CD4-positive, alpha-beta memory T cell (primary cell): ENCODE results near the gene CELSR1. TPM values are rescaled to one million over a fixed set of nuclear protein-coding genes. Genes with fewer than 3 reads are reported as not detected.

Experiments used
- CTCF ChIA-PET: fragments of 350-600 bp; sonication (Branson Sonifier 250); formaldehyde crosslinking; loops from one replicate; lab custom pipeline; 2021; ENCODE audit warnings: inconsistent platforms; ENCODE audit not compliant: partially characterized antibody; lab: Charles Lee
- POLR2A ChIA-PET: fragments of 350-600 bp; sonication (Branson Sonifier 250); formaldehyde crosslinking; loops from one replicate; lab custom pipeline; 2021; ENCODE audit not compliant: partially characterized antibody; lab: Charles Lee
- DNase-seq, 5 donors: peaks; one replicate each; pipeline versions ENCODE4 v3.0.0 to v3.0.0-alpha.2; 2020 to 2022; ENCODE audit warnings: mixed read lengths in 1 of 5
- H3K27ac ChIP-seq: one replicate; pipeline ENCODE4 v1.7.0; 2013; ENCODE audit warnings: low read depth, low read length
- H3K27me3 ChIP-seq: 2 replicates; pipeline ENCODE4 v1.7.0; 2013; ENCODE audit warnings: mild to moderate bottlenecking, low read length, moderate library complexity; ENCODE audit not compliant: insufficient read depth
- H3K36me3 ChIP-seq: 2 replicates; pipeline ENCODE4 v1.7.0; 2013; ENCODE audit warnings: mild to moderate bottlenecking, low read length, moderate library complexity; ENCODE audit not compliant: insufficient read depth
- H3K4me1 ChIP-seq: 2 replicates; pipeline ENCODE4 v1.7.0; 2013; ENCODE audit warnings: mild to moderate bottlenecking, low read length, moderate library complexity; ENCODE audit not compliant: insufficient read depth
- H3K4me3 ChIP-seq, 2 donors: one replicate each; pipeline ENCODE4 v1.7.0; 2013; ENCODE audit warnings: low read length in 2 of 2, mild to moderate bottlenecking in 1 of 2
- H3K9me3 ChIP-seq, 2 donors: one replicate each; pipeline ENCODE4 v1.7.0; 2013; ENCODE audit warnings: low read length in 2 of 2, control low read depth in 1 of 2; ENCODE audit not compliant: control insufficient read depth in 1 of 2
- H3K27ac Mint-ChIP-seq, 7 donors: one replicate each; pipeline ENCODE4 v1.8.0; 2020 to 2021; ENCODE audit warnings: mixed read lengths in 7 of 7, mild to moderate bottlenecking in 6 of 7, inconsistent platforms in 3 of 7, moderate library complexity in 3 of 7
- H3K27me3 Mint-ChIP-seq, 2 donors: one replicate each; pipeline ENCODE4 v1.8.0; 2020 to 2021; ENCODE audit warnings: mixed read lengths in 2 of 2
- H3K36me3 Mint-ChIP-seq, 2 donors: one replicate each; pipeline ENCODE4 v1.8.0; 2020 to 2021; ENCODE audit warnings: mixed read lengths in 2 of 2, inconsistent platforms in 1 of 2, mild to moderate bottlenecking in 1 of 2
- H3K4me1 Mint-ChIP-seq, 4 donors: one replicate each; pipeline ENCODE4 v1.8.0; 2020 to 2021; ENCODE audit warnings: mixed read lengths in 4 of 4, mild to moderate bottlenecking in 1 of 4
- H3K4me3 Mint-ChIP-seq, 8 donors: one replicate each; pipeline ENCODE4 v1.8.0; 2020 to 2021; ENCODE audit warnings: mixed read lengths in 8 of 8, mild to moderate bottlenecking in 7 of 8, moderate library complexity in 6 of 8, inconsistent platforms in 3 of 8
- H3K9me3 Mint-ChIP-seq, 8 donors: one replicate each; pipeline ENCODE4 v1.8.0; 2020 to 2021; ENCODE audit warnings: mixed read lengths in 8 of 8, mild to moderate bottlenecking in 5 of 8, inconsistent platforms in 3 of 8, moderate library complexity in 1 of 8
- intact Hi-C: fragments of 100-400 bp; cut with micrococcal nuclease; formaldehyde crosslinking; loops from one replicate; pipeline ENCODE4 v1.15.1; 2023
- polyA plus RNA-seq, 2 donors: library from polyadenylated mRNA; unstranded; fragments of 300-500 nt; fragmentation: Illumina TruSeq; gene quantifications; one replicate each; pipeline ENCODE4 v1.2.3, GENCODE V29; 2021
- total RNA-seq, 2 experiments: library from RNA; stranded (reverse); gene quantifications; one replicate each; pipeline ENCODE4 v1.2.3, GENCODE V29; 2021

CELSR1 gene
- total and polyA plus RNA-seq, 4 experiments from 2014 or later: 0.47 to 1.1 (median 0.81) TPM

DNA sequence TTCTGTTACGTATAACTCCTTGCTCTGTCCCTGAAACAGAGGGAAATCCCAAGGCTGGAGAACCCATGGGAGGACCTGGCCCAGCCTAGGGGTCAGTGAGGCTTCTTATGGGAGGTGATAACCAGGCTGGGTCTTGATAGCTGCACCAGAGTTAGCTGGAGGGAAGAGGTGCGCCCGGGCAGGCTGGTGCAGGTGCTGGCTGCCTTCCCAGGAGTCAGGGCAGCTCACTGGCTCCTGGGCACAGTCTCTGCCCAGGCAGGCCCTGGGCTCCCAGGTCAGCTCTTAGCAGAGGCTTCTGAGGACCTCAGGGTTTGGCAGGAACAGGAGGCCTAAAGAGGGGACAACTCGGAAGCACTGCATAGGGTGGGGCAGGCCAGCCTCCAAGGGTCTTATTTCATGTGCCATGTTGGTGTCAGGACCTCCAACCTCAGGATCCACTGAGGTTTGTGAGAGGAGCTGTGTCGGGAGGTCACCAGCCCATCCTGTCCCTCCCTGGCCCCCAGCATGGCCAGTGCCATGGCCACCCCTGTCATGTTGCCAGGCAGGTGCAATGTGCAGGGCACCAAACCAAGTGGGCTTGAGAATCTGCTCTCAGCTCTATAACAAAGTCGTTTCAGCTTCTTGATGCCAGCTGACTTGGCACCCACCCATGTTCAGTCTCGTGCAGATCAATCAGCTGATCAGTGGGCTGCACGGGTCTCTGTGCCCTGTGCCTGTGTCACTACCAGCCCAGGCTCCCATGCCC, 20.5 kb upstream of the CELSR1 start:
- no peak overlapping the region for H3K4me3 Mint-ChIP-seq
- Histone ChIP-seq H3K27me3 (no peaks in the 10 kb centered on the region), H3K9me3 (peaks cover 0 to 4% of the 10 kb centered on the region in 2 donors), H3K4me1 (no peaks in the 10 kb centered on the region), H3K4me3 (no peak overlapping the region), H3K27ac (no peak overlapping the region), H3K36me3 (no peaks in the 10 kb centered on the region)
- ChIA-PET POLR2A (no interaction called here), CTCF (interaction anchor here (1.0 kb wide), 1 partner anchor 190 kb away, joined by 3 read pairs; no protein-coding TSS in a partner anchor)
- H3K9me3 Mint-ChIP-seq: peaks cover 0 to 15% (median 8%) of the 10 kb centered on the region in 8 donors
- H3K27ac Mint-ChIP-seq: no peak overlapping the region
- peaks cover 1 to 3% of the 10 kb centered on the region in 2 donors for H3K27me3 Mint-ChIP-seq
- no peak for DNase-seq
- intact Hi-C loops: no loop called here
- no peaks in the 10 kb centered on the region for H3K4me1 Mint-ChIP-seq
- peaks cover 0 to 5% of the 10 kb centered on the region in 2 donors for H3K36me3 Mint-ChIP-seq

GRCh38 chr22:46556775-46557174, 19.4 kb upstream of the CELSR1 start:
- H3K4me3 ChIP-seq: no peak overlapping the region
- H3K4me1 ChIP-seq: no peaks in the 10 kb centered on the region
- DNase-seq: no peak
- no peak overlapping the region for H3K27ac Mint-ChIP-seq
- H3K36me3 Mint-ChIP-seq: peaks cover 0 to 5% of the 10 kb centered on the region in 2 donors
- H3K9me3 Mint-ChIP-seq: peaks cover 0 to 15% (median 8%) of the 10 kb centered on the region in 8 donors
- H3K36me3 ChIP-seq: no peaks in the 10 kb centered on the region
- POLR2A ChIA-PET: no interaction called here
- H3K27me3 ChIP-seq: no peaks in the 10 kb centered on the region
- intact Hi-C loops: no loop called here
- CTCF ChIA-PET: interaction anchor here (1.0 kb wide), 1 partner anchor 189 kb away, joined by 3 read pairs; no protein-coding TSS in a partner anchor
- H3K27ac ChIP-seq: no peak overlapping the region
- no peak overlapping the region for H3K4me3 Mint-ChIP-seq
- no peaks in the 10 kb centered on the region for H3K4me1 Mint-ChIP-seq
- peaks cover 0 to 4% of the 10 kb centered on the region in 2 donors for H3K9me3 ChIP-seq
- peaks cover 3 to 4% of the 10 kb centered on the region in 2 donors for H3K27me3 Mint-ChIP-seq

DNA sequence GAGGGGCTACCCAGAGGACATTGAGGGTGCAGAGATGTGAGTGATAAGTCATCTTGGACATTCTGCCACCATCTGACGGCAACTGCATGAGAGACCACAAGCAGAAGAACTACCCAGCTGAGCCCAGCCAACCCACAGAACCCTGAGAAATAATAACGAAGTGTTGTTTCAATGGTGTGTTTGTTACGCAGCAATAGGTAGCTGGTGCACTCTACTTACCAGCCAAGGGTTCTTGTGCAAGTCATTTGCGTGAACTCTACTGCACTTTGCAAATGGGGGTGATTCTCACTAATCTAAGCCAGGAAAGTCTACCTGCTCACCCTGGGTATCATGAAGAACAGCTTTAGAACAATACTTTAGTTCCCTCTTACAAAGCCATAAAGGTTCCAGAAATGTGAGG, 15.8 kb upstream of the CELSR1 start:
- H3K36me3 ChIP-seq: no peaks in the 10 kb centered on the region
- Mint-ChIP-seq H3K4me1 (no peaks in the 10 kb centered on the region), H3K9me3 (peaks cover 0 to 15% (median 8%) of the 10 kb centered on the region in 8 donors), H3K36me3 (peaks cover 0 to 5% of the 10 kb centered on the region in 2 donors), H3K27ac (no peak overlapping the region), H3K4me3 (no peak overlapping the region), H3K27me3 (peaks cover 4 to 5% of the 10 kb centered on the region in 2 donors)
- POLR2A ChIA-PET: no interaction called here
- no peaks in the 10 kb centered on the region for H3K4me1 ChIP-seq
- H3K9me3 ChIP-seq: peaks cover 0 to 4% of the 10 kb centered on the region in 2 donors
- H3K27ac ChIP-seq: no peak overlapping the region
- no peak for DNase-seq
- CTCF ChIA-PET: interaction anchor here (1.2 kb wide), 1 partner anchor 10 kb away, joined by 7 read pairs; no protein-coding TSS in a partner anchor
- H3K4me3 ChIP-seq: no peak overlapping the region
- intact Hi-C loops: no loop called here
- H3K27me3 ChIP-seq: no peaks in the 10 kb centered on the region

DNA sequence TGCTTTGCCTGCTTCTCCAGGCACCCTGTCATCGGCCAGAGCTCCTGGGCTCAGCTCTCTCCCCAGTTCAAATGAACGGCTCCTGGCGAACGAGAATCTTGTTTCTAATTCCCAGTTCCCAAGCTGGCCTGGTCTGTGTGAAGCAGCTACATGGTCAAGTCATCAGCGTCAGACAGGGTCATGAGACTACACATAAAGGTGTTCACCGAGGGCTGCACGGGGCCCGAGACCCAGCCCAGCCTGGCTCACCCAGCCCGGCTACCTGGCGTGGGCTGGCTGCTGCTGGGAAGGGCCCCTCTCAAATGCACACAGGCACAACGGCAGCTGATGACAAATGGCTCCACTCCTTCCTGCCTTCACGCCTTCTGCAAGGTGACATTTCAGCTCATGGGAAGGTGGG, 14.6 kb upstream of the CELSR1 start:
- H3K27me3 ChIP-seq: no peaks in the 10 kb centered on the region
- intact Hi-C loops: no loop called here
- H3K4me3 Mint-ChIP-seq: no peak overlapping the region
- H3K4me1 ChIP-seq: no peaks in the 10 kb centered on the region
- H3K27ac ChIP-seq: no peak overlapping the region
- no peak overlapping the region for H3K27ac Mint-ChIP-seq
- peaks cover 4 to 5% of the 10 kb centered on the region in 2 donors for H3K27me3 Mint-ChIP-seq
- ChIA-PET CTCF (interaction anchor here (1.3 to 1.4 kb wide), 2 partner anchors 11 to 431 kb away, joined by 3 to 4 read pairs; no protein-coding TSS in a partner anchor), POLR2A (no interaction called here)
- no peaks in the 10 kb centered on the region for H3K36me3 ChIP-seq
- no peaks in the 10 kb centered on the region for H3K4me1 Mint-ChIP-seq
- H3K9me3 Mint-ChIP-seq: peaks cover 0 to 13% (median 6%) of the 10 kb centered on the region in 8 donors
- no peak overlapping the region for H3K4me3 ChIP-seq
- peaks cover 0 to 5% of the 10 kb centered on the region in 2 donors for H3K36me3 Mint-ChIP-seq
- peaks cover 0 to 4% of the 10 kb centered on the region in 2 donors for H3K9me3 ChIP-seq
- no peak for DNase-seq

GRCh38 chr22:46551321-46551720, 13.9 kb upstream of the CELSR1 start:
- H3K27ac Mint-ChIP-seq: no peak overlapping the region
- Histone ChIP-seq H3K4me1 (no peaks in the 10 kb centered on the region), H3K27me3 (no peaks in the 10 kb centered on the region), H3K27ac (no peak overlapping the region), H3K9me3 (no peaks in the 10 kb centered on the region), H3K36me3 (no peaks in the 10 kb centered on the region), H3K4me3 (no peak overlapping the region)
- intact Hi-C loops: no loop called here
- DNase-seq: no peak
- H3K9me3 Mint-ChIP-seq: peaks cover 0 to 7% (median 2%) of the 10 kb centered on the region in 8 donors
- peaks cover 4 to 5% of the 10 kb centered on the region in 2 donors for H3K27me3 Mint-ChIP-seq
- no peaks in the 10 kb centered on the region for H3K36me3 Mint-ChIP-seq
- CTCF ChIA-PET: interaction anchor here (1.3 to 1.4 kb wide), 2 partner anchors 12 to 430 kb away, joined by 3 to 4 read pairs; no protein-coding TSS in a partner anchor
- POLR2A ChIA-PET: no interaction called here
- H3K4me1 Mint-ChIP-seq: no peaks in the 10 kb centered on the region
- H3K4me3 Mint-ChIP-seq: no peak overlapping the region

DNA sequence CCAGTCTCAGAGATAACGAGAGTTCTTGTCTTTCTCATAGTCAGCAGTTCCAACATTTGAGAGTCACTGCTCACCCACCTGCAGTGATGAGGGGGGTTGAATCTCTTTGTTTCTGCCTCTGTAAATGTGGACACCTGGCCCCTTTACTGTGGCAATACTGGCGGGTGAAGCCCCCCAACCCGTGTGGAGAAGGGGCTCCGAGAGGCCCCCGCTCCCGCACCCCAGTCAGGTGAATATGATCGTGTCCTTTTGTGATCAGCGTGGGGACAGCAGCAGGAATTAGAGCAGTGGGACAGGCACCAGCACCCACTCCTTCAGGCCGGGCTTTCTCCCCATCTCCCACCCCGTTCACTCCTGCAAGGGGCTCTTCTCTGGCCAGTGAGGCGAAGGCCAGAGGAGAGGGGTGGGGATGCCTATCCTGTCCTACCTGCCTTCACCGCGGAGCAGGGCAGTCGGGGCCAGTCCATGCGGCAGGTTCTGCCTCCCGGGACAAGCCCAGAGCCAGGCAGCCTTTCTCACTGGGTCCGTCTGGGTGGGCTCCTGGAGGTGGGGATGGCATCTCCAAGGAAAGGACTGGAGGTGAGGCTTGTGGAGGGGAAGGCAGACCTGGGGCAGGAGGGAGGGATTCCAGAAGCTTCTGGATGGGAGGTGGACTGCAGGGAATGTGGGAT, 12.7 kb upstream of the CELSR1 start:
- peaks cover 9% of the 10 kb centered on the region in 2 donors for H3K27me3 Mint-ChIP-seq
- H3K36me3 Mint-ChIP-seq: no peaks in the 10 kb centered on the region
- CTCF ChIA-PET: no interaction called here
- Histone ChIP-seq H3K4me1 (no peaks in the 10 kb centered on the region), H3K27ac (no peak overlapping the region), H3K9me3 (no peaks in the 10 kb centered on the region), H3K36me3 (no peaks in the 10 kb centered on the region), H3K4me3 (no peak overlapping the region), H3K27me3 (no peaks in the 10 kb centered on the region)
- DNase-seq: no peak
- H3K4me3 Mint-ChIP-seq: no peak overlapping the region
- POLR2A ChIA-PET: no interaction called here
- H3K4me1 Mint-ChIP-seq: no peaks in the 10 kb centered on the region
- intact Hi-C loops: no loop called here
- no peak overlapping the region for H3K27ac Mint-ChIP-seq
- H3K9me3 Mint-ChIP-seq: peaks cover 0 to 7% (median 1%) of the 10 kb centered on the region in 8 donors

GRCh38 chr22:46549563-46549840, 12.1 kb upstream of the CELSR1 start:
- H3K36me3 Mint-ChIP-seq: no peaks in the 10 kb centered on the region
- intact Hi-C loops: no loop called here
- ChIA-PET POLR2A (no interaction called here), CTCF (no interaction called here)
- no peak overlapping the region for H3K4me3 Mint-ChIP-seq
- Histone ChIP-seq H3K27me3 (no peaks in the 10 kb centered on the region), H3K27ac (no peak overlapping the region), H3K36me3 (no peaks in the 10 kb centered on the region), H3K4me3 (no peak overlapping the region), H3K4me1 (no peaks in the 10 kb centered on the region), H3K9me3 (no peaks in the 10 kb centered on the region)
- peaks cover 0 to 7% (median 1%) of the 10 kb centered on the region in 8 donors for H3K9me3 Mint-ChIP-seq
- no peaks in the 10 kb centered on the region for H3K4me1 Mint-ChIP-seq
- no peak overlapping the region for H3K27ac Mint-ChIP-seq
- DNase-seq: no peak
- H3K27me3 Mint-ChIP-seq: peaks cover 9 to 11% of the 10 kb centered on the region in 2 donors
